GM04503 (cell line): Measurements from ENCODE around the gene TANGO2.

ENCODE experiments used
- DNase-seq: peaks from one replicate; pipeline ENCODE4 v3.0.0-alpha.2; 2012; ENCODE audit warnings: low read depth

TANGO2 gene

DNA sequence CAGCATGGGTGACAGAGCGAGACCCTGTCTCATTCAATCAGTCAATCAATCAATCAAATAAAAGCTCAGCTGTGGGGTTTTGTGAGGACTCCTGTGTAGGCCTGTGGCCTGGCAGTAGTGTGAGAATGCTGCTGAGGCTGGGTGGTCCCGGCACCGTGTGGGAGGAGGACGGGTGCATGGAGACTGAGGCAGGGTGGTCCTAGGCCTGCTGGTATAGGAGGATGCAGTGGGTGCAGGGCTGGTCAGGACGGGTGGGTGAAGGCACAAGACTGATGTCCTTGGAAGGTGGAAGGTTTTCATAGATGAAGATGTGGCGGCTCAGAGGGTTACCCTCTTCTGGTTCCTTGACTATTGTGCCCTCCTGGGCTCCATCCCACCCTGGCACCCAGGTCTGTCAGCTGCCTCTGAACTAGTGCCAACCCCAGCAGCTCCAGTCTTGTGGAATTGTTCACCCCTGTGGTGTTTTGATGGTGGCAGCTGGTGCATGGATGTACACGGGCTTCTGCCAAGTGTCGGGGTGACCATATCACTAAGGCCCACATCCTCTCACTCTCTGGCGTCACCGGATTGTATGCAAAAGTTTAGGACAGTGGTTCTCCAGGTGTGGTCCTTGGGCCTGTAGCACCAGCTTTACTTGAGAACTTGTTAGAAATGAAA, 23.7 kb downstream of the TANGO2 start:
- no peak for DNase-seq

DNA sequence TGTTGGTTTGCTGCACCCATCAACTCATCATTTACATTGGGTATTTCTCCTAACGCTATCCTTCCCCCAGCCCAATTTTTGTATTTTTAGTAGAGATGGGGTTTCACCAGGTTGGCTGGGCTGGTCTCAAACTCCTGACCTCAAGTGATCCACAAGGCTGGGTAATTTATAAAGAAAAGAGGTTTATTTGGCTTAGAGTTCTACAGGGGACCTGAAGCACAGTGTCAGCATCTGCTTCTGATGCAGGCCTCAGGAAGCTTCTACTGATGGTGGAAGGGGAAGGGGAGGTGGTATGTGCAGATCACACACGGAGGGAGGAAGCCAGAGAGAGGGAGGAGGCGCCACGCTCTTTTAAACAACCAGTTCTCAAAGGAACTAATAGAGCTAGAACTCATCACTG, 25.8 kb downstream of the TANGO2 start:
- DNase-seq: no peak

DNA sequence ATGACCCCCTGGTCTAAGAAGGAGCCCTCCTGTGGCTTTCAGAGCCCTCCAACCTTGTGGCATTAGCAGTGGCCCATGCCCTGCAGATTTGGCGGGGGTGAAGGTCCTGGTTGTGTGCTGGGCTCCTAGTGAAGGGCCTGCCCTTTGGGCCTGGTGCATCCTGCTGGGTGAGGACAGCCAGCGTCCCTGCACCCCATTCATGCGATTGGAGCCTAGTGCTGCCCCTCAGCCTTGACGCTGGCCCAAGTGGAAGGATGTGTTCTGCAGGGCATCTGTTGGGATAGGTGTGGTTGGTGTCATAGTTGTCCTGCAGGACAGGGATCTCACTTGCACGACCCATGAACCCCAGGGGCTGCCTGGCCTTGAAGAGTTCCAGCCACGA, 31.0 kb downstream of the TANGO2 start:
- no peak for DNase-seq

DNA sequence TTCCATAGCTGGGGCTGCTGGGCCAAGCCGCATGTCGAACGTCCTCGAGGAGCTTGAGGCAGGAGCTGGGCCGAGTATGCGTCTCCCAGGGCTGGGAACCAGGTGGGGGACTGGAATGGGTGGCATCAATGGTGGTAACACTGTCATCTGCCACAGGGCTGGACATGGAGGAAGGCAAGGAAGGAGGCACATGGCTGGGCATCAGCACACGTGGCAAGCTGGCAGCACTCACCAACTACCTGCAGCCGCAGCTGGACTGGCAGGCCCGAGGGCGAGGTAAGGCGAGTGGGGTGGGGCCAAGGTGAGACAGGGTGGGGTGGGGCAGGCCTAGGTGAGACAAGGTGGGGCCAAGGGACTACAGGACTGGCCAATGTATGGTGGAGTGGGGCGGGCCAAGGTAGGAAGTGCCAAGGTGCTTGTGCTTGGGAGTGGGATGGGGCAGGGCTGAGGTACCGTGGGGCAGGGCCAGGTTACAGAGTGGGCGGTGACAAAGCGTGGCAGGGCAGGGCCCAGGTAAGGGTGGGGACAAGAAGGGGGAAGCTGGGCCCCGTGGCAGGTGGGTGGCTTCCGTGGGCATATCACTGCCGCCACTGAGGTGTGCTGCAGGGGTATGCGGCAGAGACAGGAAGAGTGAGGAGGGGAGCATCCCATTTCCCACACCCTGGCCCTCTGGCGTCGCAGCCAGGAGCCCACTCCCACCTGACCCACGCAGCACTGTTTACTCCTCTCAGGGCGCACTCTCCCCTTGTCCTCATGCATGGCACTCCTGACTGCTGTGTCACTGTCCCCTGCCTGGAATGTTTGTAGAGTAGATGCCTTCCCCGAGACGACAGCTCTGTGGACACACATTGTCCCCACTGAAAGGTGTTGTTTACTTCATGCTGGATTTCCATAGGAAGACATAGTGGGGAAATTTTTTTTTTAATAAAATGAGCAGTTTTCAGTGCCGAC, 31.7 kb downstream of the TANGO2 start:
- no peak for DNase-seq

DNA sequence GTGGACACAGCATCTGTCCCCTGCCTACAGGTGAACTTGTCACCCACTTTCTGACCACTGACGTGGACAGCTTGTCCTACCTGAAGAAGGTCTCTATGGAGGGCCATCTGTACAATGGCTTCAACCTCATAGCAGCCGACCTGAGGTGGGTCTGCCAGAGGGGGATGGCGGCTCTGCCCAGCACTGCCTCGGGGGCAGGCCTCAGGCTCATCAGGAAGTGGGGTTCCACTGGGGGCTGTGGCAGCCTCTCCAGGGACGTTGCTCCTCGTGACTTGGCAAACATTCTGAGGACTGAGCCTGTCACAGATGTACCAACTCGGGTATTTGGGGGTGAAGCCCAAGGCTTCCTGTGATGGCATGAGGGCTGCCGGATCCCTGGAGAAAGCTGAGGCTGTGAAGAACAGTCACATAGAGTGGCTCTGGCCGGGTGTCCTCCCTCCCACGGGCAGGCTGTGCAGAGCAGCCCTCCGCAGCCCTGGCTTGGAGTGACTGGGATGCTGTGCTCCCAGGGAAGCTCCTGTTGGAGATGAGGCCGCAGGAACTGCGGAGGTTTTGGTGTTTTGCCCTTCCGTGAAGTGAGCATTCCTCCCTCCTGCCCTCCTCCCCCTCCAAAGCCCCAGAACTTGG, 32.6 kb downstream of the TANGO2 start:
- DNase-seq: no peak

DNA sequence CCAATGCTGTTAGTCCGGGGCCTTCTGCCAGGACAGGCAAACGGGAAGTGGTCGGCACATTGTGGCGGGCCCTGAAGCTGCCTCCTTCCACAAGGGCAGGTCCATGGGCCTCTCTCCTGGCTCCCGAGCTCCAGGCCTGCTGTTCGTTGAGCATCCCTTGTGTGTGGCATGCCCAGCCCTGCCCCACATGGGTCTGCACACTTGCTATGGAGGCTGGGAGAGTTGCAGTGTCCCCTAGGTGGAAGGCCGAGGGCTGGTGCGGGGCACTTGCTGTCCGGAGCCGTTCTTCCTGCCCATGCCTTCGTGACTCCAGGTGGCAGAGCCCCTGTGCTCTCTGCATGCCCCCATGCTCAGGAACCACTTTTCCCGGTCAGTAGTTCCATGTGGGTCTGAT, 33.1 kb downstream of the TANGO2 start:
- no peak for DNase-seq

DNA sequence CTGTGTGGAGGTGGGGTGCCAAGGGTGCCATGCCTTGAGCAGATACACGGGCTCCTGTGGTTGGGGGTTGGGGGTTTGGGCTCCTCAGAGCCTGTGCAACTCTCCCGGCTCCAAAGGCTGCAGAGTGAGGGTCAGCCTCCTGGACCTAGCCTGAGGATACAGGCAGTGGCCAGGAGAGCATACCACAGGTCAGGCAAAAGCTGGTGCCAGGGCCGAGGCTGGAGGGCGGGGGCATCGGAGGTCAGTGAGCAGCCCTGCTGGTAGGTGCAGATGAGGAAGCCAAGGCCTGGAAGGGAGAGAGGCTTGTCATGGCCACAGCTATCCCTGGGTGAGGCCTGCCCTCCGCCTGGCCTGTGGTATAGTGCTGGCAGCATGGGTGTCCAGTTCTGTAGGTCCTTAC, 33.6 kb downstream of the TANGO2 start:
- no peak for DNase-seq

DNA sequence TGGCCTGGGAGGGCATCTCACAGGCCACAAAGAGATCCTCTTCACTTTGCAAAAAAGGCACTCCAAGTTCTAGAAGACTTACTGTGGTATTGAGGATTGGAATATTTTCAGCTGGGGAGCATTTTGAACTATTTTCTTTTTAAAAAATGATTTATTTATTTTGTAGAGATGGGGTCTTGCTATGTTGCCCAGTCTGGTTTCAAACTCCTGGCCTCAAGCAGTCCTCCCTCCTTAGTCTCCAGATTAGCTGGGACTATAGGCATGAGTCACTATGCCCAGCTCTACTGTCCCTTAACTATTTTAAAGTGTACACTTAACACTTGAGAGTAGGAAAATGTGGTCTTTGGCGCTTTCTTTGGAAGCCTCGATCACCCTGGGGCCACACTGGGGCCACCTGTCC, 34.2 kb downstream of the TANGO2 start:
- no peak for DNase-seq

DNA sequence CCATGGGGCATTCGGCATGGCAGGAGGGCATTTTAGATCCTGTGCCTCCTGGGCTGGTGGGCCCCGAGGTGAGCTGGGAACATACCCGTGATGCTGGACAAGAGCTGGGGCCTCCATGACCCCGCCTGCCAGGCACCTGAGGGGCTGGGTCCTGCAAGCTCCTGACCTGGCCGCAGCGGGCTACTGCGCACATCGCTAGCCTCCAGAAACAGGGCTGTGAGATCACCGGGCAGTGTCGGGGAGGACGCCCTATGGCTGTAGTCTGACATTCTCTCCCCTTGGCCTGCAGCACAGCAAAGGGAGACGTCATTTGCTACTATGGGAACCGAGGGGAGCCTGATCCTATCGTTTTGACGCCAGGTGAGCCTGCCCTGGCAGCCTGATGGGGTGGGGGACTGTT, 34.7 kb downstream of the TANGO2 start:
- no peak for DNase-seq

DNA sequence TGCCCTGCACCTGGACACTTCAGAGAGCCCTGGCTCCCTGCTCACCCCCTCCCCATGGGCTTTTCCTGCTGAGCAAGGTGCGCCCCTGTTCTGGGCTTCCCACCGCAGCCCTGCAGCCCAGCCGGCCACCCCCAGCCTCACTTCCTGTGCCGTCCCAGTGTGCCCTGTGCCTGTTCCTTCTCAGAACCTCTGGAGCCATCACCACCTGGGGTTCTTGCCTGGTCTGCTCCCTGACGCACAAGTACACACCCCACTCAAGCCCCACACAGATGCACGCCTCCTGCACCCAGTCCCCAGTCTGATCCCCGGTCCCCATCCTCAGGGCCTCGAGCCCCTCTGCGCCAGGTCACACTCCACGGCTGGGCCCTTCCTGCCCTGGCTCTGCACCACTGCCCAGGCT, 35.3 kb downstream of the TANGO2 start:
- DNase-seq: no peak

DNA sequence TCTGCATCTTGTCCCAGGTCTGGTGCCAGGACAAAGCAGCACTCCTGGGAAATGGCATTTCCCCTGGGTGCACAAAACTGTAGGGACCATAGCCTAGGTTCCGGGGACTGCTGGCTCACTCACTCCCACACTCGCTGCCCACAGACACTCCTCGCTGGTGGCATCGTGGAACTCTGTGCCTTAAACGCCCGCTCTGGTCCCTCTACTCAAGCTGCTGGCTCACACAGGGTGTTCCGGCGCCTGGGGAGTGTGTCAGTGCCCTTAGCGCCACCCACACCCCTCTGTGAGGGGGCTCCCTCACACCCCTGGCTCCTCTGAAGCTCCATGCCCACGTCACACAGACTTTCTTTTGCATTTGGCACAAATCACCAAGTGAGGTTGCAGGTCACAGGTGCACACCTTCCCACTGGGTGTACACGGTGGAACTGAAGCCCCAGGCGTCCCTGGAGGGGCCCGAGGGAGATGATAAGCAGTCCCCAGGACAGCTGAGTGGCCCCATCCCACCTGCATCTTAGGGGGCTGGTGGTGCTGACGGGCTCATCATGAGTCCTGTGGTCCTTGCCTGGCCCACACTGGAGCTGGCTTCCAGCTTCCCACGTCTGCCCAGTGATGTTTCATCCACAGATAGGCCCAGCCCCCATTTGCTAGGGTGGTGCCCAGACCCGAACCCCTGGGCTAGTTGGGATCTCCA, 35.9 kb downstream of the TANGO2 start:
- no peak for DNase-seq

DNA sequence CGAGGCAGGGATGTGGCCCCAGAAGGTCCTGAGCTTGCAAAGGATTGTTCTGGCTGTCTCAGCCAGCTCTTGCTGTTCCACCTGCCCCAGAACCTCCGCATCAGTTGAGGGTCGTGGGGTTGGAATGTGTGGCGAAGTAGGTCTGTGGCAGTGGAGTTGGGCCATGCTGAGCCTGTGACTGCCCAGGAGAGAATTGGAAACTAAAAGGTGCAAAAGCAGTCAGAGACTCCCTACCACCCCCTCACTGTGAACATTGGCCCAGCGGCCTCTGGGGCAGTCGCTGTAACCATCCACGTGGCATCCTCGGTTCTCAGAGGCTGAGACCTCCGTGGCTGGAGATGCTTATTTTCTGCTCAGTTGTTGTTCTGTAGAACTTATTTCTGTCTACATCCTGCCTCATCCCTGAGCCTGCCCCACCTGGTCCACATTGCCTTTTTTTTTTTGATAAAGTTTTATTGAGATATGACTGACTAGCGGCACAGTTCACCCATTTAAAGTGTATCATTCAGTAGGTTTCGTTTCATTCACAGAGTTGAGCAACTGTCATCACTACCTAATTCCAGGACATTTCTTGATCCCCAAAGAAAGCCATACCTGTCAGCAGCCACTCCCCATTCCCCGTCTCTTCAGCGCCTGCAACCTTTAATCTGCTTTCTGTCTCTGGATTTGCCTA, 36.8 kb downstream of the TANGO2 start:
- no peak for DNase-seq

DNA sequence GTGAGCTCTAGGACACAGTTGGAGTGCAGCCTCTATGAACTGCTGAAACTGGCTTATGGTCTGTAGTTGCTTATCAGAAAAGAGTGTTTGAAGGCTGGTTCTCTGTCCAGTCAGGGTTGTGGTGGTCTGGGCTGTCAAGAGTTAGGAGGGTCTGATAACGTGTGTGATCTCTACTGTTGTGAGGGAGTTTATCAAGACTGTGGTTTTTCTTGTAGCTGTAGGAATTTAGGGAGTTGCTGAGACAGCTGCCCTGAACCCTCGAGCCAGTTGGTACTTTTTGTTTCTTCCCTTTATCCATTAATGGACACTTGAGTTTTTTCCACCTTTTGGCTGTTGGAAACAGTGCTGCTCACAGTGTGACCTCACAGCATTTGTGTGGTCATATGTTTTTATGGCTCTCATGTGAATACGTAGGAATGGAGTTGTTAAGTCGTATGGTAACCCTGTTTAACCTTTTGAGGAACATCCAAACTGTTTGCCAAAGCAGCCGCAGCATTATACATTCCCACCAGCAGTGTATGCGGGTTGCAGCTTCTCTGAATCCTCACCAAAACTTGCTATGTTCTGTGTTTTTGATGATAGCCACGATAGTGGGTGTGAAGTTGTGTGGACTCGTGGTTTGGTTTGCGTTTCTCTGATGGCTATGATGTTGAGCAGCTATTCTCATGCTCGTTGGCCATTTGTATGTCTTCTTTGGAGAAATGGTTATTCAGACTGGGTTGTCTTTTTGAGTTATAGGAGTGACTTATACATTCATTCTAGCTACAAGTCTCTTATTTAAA, 38.3 kb downstream of the TANGO2 start:
- no peak for DNase-seq

DNA sequence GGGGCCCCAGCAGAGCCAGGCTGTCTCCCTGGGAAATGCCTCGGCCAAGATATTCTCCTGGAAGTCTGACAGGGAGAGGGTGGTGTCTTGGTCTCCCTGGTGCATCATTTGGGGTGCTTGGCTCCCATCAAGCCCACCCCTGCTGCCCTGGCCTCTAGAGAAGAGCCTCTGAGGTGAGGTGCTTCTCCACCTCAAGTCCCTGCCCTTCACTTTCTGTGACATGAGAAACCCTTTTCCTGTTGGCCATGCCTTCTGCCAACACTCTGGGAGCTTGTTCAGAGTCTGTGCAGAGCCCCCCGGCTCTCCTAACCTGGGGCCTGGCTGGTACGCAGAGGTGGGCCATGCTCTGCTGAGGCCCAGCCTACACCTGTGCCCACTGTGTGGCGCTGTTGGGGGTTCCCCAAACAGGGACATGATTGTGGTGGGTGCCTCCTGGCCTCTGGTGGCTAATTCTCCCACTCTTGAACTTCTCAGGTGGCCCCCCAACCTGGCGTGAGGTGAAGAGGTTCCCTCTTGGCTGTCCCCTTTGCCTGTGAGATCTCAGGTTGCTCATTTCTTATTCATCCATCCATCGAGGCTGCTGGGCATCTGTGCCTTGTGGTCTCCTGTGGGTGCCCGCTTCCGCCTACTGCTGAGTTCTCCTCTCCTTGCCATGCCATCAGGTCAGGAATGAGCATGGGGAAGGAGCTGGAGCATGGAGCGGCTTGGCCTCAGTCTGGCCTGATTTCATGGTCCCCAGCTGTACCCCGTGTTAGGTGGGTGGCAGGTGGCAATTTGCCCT, 40.0 kb downstream of the TANGO2 start:
- no peak for DNase-seq

DNA sequence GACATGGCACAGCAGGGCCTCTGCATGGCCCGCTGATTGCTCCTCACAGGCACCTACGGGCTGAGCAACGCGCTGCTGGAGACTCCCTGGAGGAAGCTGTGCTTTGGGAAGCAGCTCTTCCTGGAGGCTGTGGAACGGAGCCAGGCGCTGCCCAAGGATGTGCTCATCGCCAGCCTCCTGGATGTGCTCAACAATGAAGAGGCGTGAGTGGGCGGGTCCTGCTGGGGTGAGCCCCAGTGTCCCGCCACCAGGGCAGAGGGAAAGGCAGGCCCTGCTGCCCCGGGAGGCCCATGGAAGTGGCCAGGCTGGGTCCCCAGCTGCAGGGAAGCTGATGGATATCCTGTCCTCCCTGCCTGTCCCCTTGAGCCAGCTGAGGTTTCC, 40.6 kb downstream of the TANGO2 start:
- no peak for DNase-seq

DNA sequence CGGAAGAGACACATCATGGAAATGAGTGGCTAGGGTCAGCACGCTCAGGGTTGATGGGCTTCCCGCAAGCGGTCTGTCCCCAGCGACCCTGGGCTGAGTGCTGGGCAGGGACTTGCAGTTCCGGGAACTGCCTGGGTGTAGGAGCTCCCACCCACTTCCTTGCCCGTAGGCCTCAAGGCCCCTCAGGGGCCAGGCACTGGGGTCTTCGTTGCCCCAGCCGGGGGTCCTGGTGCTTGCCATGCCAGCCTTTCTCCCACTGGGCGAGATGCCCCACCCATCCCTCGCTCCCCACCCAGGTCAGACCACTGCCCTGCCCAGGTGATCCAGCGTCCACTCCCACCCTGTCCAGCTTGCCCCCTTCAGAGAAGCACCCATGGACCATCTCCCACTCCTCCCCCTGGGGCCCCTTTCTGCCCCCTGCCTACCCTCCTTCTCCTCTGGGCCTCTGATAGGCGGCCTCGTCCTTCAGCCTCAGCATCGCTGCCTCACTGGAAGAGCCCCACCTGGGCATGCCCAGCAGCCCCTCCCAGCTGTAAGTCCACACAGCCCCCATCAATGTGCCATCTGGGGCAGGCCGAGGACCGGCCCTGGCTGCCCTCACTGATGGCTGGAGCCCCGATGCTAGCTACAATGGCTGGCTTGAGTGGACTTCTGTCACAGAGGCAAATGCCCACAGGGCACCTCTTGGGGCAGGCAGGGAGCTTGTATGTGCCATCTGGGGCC, 41.3 kb downstream of the TANGO2 start:
- DNase-seq: no peak

DNA sequence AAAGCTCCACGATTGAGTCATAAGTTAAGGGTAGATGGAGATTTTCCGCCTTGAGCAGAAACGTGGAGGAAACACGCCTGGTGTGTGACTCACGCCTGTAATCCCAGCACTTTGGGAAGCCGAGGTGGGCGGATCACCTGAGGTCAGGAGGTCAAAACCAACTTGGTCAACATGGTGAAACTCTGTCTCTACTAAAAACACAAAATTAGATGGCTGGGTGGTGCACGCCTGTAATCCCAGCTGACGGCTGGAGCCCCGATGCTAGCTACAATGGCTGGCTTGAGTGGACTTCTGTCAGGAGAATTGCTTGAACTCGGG, 41.8 kb downstream of the TANGO2 start:
- no peak for DNase-seq

DNA sequence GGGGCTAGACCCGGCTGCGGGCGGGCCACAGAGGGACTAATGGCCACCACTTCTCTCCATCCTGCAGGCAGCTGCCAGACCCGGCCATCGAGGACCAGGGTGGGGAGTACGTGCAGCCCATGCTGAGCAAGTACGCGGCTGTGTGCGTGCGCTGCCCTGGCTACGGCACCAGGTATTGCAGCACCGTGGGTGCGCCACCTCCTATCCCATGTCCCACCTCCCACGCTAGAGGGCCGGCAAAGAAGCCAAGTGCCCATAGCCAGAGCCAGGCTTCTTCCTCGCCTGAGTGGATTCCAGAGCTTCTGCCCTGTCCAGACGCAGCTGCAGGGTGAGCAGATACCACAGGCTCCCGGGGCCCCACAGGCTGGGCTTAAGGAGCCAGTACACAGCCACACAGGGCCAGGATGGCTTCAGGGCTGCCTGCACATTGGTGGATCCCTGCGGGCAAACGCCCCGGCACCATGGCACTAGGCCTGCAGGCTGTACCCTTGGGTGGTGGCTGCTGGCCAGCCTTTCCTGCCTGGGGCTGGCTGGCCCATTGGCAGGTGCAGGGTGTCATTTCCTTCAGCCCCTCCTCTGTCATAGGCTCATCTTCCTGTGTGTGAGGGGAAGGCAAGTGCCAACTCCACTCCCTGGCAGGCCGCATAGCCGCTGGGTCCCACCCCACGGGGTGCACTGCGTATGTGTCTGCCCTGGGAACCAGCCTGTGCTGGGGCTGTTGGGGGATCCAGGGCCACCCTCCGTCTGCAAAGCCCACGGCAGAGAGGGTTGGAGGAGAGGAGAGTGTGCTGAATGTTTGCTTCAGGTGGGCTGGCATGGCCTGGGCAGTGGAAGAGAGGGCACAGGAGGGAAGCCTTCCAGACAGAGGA, 42.6 kb downstream of the TANGO2 start:
- DNase-seq: no peak

DNA sequence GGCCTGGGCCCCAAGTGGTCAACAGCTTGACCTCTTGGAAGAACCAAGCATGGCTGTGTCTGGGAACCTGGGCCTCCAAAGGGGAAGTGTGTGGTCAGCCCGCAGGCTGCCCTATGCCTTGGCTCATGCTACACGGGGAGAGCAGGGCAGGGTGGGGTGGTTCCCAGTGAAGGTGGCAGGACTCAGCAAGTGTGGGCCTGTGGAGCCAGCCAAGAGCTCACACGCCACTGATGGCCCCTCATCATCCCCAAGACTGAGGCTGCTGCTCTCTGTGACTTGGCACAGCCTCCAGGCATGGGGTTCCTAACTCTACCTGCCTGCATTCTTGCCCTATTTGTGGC, 43.2 kb downstream of the TANGO2 start:
- DNase-seq: no peak
